GM19099 (cell line): ENCODE results near the gene SERPINH1.
A peak's percentile ranks its signal among the peaks of the same experiment; 100 is the strongest.

Source experiments
- POLR2A ChIP-seq: IDR thresholded peaks from 3 replicates; pipeline ENCODE4 v1.6.1; 2011; ENCODE audit warnings: low read depth; ENCODE audit not compliant: insufficient read length; ENCODE audit errors: extremely low read depth

The SERPINH1 gene

GRCh38 chr11:75526192-75526541 lies 35.9 kb upstream of the SERPINH1 start:
- no peak for TF ChIP-seq POLR2A

- no peak for TF ChIP-seq POLR2A
These were observed 34.9 kb upstream of the SERPINH1 start for GRCh38 chr11:75527130-75527529.

- TF ChIP-seq POLR2A: no peak
These were observed 33.9 kb upstream of the SERPINH1 start for GRCh38 chr11:75527938-75528735.

GRCh38 chr11:75530577-75530976 lies 31.5 kb upstream of the SERPINH1 start:
- TF ChIP-seq POLR2A: no peak

- no peak for TF ChIP-seq POLR2A
These were observed 30.7 kb upstream of the SERPINH1 start for GRCh38 chr11:75531325-75531724.

GRCh38 chr11:75532200-75533048 lies 29.6 kb upstream of the SERPINH1 start:
- no peak for TF ChIP-seq POLR2A

GRCh38 chr11:75533896-75534258 lies 28.2 kb upstream of the SERPINH1 start:
- no peak for TF ChIP-seq POLR2A

- no peak for TF ChIP-seq POLR2A
These were observed 27.6 kb upstream of the SERPINH1 start for GRCh38 chr11:75534259-75535069.

GRCh38 chr11:75535071-75535470 lies 27.0 kb upstream of the SERPINH1 start:
- no peak for TF ChIP-seq POLR2A

GRCh38 chr11:75536786-75537641 lies 25.0 kb upstream of the SERPINH1 start:
- TF ChIP-seq POLR2A: peak; percentile 43

GRCh38 chr11:75537740-75538139 lies 24.3 kb upstream of the SERPINH1 start:
- no peak for TF ChIP-seq POLR2A

- no peak for TF ChIP-seq POLR2A
These were observed 23.7 kb upstream of the SERPINH1 start for GRCh38 chr11:75538150-75538942.

- no peak for TF ChIP-seq POLR2A
These were observed 22.4 kb upstream of the SERPINH1 start for GRCh38 chr11:75539459-75540334.
